HG03520 (cell line): Measurements from ENCODE around the gene FOXF1.

Experiments used
- ATAC-seq: cut with Tn5 transposase; IDR thresholded peaks from one replicate; pipeline ENCODE4 v1.9.1; 2021; ENCODE audit warnings: mild to moderate bottlenecking, moderate library complexity; ENCODE audit not compliant: unreplicated experiment

The FOXF1 gene

DNA sequence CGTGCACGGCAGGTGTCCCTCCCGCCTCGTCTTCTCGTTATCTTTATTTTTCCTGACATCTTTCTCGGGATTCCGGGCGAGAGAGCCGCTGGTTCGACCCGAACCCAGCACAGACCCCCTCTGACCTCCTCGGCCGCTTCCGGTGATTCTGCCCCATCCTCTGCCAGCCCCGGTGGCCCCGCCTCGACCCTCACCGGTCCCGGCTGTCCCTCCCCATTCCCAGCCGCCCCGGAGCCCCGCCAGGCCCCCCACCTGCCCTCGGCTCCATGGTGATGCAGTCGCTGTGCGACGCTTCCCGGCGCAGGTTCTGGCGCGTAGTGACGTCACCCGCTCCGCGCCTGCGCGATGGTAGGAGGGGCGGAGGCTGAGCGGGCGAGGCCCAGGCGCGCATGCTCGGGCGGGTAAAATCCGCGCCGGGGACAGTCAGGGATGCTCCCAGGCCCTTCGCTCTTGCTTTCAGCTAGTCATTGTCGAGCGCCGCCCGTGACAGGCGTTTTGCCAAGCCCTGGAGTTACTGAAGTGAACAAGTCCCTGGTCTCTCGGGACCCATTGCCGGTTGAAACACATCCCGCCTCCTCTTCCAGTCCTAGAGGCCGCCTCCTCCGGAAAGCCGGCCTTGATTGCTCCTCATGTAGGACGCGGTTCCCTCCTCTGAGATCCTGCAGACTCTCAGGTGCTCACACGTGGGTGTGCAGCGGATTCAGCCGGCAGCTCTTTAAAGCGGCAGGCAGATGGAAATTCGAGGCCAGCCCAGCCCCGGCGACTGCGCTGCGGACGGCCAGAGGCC lies 44.8 kb downstream of the FOXF1 start, which contains the start of gene MTHFSD:
Gene MTHFSD (minus strand): TSS at position 319 of the 787 bp plus-strand sequence. CDS start 51 bp downstream, at position 268.
- ATAC-seq: peak; percentile 68

DNA sequence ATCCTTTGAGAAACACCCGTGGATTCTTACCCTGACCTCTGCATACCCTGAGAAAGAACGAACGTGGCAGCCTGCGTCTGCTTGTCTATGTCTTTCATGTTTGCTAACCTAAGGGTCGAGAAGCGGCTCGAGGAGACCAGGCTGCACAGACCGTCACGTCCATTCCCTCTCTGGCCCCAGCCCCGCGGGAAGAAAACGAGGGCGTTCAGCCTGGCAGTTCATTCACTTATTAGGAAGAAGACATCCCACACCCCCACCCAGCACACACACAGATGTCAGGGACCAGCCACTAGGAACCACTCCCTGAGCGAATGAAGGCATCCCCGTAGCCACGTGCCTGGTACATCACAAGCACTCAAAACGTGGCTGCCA lies 45.4 kb downstream of the FOXF1 start:
- ATAC-seq: no peak

DNA sequence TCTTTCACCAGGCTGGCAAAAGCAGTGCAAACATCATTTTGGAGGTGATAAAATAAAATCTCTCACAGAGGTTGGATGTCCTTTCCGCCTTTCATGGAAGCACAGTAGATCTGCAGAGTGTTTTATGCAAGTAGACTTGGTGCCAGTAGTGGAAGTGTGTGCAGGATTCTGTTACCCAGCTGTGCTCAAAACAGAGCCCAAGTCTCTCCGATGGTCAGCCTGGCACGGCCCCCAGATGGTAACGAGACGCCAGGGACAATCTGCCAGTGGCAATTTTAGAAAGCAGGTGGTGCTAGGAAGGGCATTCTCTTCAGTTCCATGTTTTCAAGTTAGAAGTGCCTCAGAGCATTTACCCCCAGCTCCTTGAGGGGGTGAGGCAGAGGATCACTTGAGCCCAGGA lies 46.2 kb downstream of the FOXF1 start:
- no peak for ATAC-seq

DNA sequence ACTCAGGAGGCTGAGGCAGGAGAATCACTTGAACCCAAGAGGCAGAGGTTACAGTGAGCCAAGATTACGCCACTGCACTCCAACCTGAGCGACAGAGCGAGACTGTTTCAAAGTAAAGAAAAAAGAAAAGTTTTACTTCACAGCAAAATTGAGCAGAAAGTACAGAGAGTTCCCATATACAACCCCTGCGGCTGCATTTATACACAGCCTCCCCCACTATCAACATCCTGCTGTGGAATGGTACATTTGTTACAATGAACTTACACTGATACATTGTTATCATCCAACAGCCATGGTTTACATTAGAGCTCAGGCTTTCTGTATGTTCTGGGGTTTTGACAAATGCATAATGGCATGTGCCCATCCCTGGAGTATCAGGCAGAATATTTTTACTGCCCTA lies 47.3 kb downstream of the FOXF1 start:
- ATAC-seq: no peak

DNA sequence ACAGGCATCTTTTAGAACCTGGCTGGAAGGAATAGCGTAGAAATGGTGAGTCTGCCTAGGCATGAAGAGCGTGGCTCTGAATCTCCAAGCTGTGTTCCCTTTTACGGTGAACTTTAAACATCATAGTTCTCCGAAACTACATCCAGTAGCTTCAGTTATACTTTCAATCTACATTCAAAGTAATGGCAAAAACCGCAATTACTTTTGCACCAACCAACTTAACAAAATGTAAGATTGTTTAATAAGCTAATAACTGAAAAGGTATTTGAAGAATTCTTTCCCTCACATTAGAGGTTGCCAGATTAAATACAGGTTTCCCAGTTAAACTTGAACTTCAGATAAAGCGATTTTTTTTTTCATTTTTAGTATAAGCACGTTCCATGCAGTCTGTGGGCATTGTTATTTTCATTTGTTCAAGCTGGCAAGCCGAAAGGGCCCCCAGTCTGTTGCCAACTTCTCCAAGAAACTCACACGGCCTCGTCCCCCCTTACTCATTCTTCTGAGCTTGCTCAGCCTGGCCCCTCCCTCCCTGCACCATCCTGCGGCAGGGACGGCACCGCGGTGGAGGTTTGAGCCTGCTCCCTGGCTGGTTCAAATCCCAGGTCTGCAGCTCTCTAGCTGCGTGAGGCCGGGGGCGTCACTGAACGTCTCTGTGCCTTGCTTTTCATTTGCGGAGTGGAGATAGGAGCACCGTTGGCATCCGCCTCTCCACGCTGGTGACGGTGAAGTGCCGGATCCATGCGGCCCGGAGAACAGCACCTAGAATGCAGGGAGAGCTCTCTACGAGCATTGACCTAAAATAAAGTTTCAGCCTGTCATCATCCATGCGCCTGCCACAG lies 48.2 kb downstream of the FOXF1 start:
- ATAC-seq: no peak

DNA sequence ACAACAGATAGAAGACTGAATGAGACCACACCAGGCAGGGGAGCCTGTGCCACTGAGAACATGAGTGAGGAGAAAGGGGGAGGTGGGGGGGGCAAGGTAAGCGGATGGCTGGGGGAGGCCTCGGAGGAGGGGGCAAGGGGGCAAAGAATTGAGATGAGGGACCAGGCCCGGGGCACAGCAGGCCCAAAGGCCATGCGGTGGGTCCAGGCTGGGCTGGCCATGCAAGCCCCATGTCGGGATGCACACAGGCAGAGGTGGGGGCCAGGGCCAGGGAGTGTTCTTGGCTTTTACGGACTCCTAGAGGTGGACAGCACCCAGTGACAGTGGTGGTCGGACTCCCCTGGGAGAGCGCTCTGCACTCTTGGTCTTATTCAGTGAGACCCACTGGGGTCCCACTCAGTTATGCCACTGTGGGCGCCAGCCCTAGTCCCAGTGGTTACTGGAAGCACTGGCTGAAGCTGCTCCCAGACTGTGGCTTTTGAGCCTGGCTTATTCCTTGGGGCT lies 49.5 kb downstream of the FOXF1 start:
- no peak for ATAC-seq

DNA sequence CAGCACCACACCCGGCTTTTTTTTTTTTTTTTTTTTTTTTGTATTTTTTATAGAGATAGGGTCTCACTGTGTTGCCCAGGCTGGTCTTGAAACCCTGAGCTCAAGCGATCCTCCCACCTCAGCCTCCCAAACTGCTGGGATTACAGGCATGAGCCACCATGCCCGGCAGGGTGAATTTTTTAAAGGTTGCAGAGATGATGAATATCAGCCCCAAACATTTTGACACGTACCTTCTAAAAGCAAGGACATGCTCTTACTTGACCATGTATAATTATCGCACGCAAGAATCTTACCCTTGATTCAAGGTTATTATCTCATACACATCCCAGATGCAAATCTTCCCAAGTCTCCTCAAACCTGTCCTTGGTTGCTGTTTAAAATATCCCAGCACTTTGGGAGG lies 52.0 kb downstream of the FOXF1 start:
- ATAC-seq: no peak

DNA sequence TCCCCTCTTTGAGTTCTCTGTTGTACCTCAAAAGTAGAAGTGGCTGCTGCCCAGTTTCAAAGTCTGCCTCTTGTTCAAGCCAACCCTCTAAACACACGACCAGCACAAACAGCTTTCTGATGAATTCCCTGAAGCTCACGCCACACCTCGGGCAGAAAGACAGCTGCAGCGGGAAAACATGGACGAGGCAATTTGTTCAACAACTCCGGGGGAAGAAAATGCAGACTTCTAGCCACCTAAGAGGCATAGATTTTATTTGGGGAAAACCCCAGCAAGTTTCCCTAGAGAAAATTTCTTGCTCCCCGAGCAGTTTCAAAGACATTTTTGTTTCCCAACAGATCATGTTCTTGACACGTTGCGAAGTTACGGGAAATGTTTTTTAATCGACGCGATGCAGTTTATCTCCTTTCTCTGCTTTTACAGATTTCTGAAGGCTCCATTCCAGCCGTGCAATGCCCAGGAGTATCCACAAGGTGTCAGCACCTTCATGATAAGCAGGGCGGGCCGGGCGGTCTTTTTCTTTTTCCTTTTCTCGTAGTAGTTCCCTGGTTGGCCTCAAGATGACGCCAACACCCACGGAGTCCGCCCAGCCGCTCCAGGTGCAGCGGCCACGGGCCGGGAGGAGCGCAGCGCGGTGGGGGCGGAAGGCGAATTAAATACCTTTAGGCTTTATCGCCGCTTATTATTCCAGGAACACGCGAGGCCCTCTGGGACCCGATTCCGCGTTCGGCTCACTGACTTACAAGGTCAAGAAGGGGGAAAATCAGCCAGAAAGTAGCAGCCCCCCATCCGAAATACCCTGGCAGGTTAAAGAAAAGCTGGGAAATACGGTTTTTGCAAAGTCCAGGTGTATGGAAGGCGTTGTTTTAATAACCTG lies 53.4 kb downstream of the FOXF1 start:
- ATAC-seq: peak; percentile 64
